CD4-positive, alpha-beta T cell treated with Interleukin-4 for 1 hour (primary cell): Measurements from ENCODE around the gene JCHAIN.
A peak's percentile ranks its signal among the peaks of the same experiment; 100 is the strongest.
"Not testable (repeated sequence)": the region's sequence is repeated elsewhere in the genome, so short reads cannot be mapped to it uniquely, and the experiment has no call there.

Source experiments
- DNase-seq, 2 donors: peaks; one replicate each; pipeline ENCODE4 v3.0.0-alpha.2; 2020 to 2022

Gene JCHAIN

DNA sequence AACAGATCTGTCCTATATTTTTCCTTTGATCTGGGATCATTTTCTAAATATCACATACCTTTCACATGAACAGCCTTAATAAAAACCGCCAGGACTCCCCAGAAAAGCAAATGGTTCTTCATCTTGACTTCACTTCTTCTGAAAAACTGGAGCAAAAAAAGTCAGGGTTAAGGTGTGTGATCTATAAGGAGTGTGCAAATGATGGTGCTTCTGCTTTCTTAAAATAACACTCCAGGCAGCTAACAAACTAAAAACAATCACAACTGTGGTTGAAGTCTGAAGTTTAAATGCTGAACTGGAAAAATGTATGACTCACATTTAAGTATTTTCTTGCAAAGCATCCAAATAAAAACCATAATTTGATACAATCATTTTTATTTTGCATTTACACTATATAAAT lies at the start of gene JCHAIN:
TSS of gene JCHAIN (minus strand) at position 140 of the 400 bp plus-strand sequence. CDS start at position 122, 18 bp downstream.
- no peak for DNase-seq

DNA sequence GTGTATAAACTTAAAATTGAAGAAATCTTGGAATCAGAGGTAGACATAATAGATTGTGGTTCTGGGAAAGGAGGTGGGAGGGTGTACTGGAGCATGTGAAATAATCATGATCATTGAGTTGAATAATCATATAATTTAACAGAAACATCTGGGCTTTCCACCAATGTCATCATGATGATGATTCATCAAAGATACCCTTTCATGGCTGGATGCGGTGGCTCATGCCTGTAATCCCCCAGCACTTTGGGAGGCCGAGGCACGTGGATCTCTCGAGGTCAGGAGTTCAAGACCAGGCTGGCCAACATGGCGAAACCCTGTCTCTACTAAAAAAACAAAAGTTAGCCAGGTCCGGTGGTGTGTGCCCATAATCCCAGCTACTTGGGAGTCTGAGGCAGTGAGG lies 48.8 kb upstream of the JCHAIN start:
- DNase-seq = peak in 1 of 2 donors; percentile 63

DNA sequence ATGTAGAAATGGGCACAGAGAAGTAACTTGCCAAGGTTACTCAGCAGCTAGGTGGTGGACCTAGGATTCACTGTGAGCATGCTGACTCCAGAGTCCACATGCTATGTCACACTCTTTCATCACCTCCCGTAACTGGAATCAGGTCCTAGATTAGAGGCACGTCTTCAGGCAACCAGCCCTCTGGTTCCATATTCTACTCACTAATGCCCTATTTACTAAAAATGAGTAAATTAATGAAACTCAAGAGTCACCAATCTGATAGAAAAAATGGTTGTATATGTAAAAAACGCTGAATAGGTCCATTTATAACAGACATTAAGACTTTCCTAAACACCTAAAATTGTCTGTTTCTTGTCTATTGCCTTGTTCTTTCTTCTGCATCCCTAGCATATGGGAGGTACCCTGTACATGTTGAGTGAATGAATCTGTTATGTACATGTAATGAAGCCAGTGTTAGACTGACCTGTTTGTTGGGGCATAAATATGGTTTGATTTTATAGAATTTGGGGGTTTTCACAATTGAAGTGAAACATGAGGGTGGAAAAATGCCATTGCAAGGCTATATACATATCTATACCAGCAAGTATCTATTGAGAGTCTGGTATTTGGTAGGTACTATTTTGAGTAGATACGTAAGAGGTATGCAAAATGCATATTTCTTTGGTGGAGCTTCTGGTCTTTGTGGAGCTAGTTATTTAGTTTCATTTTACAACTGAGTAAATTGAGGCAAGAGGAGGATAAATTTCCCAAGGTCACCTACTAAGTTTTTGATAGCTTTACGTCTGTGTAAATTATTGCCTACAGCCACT lies 48.0 kb upstream of the JCHAIN start:
- DNase-seq = peak in 1 of 2 donors; percentile 36

DNA sequence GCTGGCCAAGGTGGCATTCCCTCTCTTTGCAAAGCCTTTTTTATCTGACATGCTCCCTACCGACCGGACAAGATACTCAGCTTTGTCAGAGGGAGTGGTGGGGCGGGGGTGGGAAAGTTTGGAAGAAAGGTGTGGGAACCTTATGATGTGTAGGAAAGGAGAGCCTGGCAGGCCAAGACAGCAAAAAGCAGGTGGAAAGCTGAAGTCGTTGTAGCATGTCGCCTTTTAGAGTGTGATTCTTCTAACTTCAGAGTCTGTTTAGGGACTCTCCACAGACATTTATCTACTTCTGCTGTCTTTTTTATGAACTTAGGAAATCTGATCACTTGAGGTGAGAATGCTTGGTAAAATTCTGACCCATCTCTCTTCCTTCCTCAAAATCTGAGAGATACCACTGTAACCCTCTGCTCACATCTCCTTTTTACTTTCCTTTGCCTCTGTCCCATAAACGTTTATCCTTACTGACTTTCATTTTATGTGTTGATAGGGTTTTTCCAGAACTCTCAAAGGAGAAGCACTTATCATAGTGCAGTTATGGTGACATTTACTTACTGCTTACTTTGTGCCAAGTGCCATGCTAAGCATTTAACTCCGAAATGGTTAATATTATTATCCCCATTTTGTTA lies 47.3 kb upstream of the JCHAIN start:
- no peak for DNase-seq

DNA sequence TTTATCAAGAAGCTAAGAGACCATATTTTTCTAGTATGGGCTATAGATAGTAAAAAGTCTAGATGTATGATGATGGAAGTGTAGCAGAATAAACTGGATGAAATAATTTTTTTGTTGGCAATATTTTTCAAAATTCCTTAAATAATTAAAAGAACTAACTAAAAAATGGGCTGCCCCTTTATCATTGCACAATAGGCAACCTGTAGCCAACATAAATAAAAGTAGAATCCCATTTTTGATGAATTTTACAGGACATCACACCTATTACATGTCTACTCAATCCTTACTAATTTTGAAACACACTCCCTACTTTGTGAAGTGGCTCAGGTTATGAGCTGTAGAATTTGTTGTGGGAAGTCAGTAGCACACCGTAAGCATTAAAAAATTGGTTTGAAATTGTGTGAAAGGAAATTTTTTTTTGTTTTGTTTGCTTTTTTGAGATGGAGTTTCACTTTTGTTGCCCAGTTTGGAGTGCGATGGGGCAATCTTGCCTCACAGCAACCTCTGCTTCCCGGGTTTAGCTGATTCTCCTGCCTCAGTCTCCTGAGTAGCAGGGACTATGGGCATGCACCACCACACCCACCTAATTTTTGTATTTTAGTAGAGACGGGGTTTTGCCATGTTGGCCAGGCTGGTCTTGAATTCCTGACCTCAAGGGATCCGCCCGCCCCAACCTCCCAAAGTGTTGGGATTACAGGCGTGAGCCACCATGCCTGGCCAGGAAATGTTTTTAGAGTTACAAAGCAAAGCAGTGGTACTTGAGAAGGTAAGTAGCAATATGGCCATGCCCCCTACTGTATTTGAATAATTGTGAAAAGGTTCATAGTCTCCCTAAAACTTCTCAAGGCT lies 46.5 kb upstream of the JCHAIN start:
- no peak for DNase-seq

- no peak for DNase-seq
These were observed 45.8 kb upstream of the JCHAIN start for GRCh38 chr4:70712150-70712549.

- no peak for DNase-seq
These were observed 45.3 kb upstream of the JCHAIN start for GRCh38 chr4:70711599-70711998.

DNA sequence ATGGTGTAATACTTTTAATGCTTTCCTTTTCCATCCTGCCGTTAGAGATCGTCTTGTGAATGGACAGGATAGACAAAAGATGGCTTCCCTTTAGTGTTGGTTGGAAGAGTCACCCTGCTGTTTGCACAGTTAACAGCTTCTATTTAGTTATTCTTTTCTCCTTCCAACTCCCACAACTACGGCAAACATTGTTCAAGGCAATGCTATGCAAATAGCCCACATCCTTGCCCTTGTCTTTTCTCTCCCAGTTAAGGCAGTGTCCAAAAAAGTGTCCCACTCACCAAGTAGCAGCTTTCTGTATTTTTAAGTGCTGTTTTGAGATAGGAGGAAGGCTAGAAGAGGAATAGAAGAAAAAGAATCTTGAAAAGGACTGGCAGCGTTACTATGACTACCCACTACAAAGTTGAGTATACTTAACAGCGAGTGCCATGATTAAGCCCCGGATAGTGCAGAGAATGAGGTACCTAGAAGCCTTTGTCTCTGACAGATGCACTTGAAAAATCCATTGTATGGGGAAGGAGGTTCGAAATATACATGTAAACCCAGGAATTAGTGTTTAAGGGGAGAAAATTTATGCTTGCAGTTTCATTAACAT lies 43.4 kb upstream of the JCHAIN start:
- DNase-seq = no peak

DNA sequence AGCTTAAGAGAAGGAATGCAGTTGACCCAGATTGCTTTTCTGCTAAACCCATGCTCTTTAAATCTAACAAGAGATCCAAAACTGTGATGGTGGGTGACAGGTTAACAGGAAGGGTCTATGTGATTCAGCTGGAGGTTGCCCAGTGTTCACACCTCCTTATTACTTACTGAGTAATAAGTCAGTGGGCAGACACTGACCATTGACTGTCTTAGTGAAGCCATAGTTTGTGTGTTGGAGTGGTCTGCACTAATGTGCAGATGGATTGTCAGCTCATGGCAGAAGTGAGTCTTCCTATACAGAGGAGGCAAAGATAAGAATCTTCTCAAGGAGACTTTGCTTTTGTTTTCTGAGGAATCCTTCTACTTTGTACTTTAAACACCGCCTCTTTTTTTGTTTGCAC lies 40.2 kb upstream of the JCHAIN start:
- DNase-seq = peak in 1 of 2 donors; percentile 18

DNA sequence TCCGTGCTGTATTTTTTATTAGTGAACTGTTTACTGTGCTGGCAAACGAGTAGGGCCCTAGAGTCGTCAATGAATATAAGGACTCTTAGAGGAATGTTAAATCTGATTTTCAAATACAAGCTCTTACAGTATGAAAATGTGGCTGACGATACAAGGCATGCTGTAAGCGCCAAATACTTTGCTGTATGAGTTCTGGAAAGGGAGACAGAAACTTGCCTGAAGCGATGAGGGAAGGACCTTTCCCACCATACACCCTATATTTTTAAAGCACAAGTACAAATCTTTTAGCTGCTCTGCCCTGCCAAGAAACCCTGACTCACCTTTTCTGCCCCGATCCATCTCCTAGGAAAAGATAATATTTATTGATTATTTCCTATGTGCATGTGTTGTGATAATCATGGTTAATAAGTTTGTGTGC lies 39.7 kb upstream of the JCHAIN start:
- no peak for DNase-seq

DNA sequence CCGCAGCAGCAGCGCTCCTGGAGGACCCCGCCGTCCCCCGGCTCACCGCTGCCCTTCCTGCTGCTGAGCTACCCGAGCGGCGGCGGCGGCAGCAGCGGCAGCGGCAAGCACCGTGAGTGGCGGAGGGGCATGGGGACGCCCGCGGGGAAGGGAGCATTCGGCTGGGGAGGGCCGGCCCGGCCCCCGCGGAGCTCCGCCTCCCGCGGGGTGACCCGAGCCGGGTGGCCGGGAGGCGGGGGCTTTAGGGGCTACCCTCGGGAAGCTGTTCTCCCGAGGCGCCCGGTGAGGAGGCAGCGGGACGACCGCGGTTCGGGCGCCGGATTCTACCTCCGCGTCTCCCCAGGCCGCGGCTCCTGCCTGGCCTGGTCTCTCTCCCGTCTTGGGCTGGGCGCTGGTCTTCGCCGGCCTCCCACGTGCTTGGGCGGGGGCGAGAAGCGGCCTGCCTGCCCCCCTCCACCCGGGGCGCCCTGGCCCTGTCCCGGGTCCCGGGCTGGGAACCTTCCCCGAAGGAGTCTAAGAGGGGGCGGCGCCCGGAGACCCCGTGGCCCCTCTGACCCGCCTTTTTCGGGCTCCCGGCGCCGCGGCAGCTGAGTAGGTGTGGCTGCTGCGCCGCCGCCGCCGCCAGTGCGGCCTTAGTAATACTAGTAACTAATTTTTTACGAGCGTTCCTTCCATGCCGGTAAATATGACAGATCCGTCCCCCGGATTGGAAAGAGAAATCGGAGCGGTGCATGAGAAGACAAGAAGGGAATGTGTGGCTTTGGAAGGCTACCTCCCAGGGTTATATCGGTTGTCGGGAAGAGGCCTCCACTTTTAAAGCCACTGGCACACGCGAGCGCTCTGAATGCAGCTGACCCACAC lies 39.1 kb upstream of the JCHAIN start:
- DNase-seq = peak; percentile 74 to 78

DNA sequence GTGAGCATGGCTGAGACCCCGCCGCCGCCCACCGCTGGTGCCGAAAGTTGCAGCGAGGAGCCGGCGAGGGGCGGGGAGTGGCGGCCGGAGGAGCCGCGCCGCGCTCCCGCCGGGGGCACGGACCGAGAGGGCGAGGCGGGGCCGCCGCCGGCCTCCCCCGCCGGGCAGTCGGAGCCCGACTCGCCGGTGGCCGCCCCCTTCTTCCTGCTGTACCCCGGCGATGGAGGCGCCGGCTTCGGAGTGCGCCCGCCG lies 38.5 kb upstream of the JCHAIN start:
- DNase-seq = no peak

DNA sequence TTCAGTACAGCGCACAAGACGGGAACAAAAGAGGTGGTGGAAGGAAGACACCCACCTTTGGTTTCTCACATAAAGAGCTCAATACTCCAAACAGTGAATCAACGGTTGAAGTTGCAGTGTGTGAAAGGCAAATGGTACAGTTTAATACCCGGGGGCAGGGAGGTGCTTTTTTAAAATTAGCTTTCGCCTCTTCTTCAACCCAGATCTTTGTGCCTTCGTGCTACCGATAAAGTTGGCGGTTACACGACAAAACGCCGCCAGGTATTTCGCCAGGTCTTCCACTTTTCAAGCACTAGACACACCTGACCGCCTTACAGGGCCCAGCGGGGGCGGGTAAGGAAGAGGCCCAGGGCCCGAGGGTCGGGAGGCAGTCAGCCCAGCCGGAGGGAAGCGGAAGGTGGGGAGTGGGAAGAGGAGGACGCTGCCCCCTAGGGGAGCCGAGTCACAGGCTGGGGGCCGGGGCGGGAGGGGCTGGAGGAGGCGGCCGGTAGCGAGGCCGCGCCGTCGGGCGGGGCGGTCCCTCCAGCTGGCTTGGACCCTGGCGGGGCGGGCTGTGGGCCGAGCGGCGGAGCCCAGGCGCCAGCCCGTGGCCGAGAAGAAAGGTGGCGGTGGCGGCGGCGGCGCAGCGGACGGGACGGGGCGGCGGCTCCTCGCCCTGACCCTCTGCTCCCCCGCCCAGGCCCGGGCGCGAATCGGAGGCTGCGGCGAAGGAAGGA lies 38.1 kb upstream of the JCHAIN start:
- peak; percentile 64 for DNase-seq

DNA sequence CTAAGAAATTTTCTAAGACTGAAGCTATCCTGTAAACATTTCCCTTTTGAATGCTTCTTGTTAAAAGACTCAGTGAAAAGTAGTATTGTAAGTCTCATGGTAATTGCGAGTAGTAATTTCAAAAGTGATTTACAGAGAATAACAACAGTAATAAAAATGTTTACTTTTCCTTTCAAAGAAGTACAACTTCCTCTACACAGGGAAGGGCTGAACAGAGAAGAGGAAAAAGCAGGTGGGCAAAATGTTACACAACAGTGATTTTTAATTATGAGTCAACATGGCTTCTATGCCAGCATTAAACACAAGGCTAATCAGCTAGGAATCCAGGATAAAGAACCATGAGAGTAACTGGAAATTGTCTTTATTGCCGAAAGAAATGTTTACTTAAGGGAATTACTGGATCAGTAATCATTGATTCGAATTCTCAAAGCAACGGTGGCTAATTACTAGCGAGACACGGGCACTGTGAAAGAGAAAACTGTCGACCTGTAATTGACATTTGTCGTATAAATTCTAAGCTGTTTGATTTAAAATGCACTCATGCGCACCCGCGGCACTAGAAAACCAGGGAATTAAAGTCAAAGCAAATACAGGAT lies 37.4 kb upstream of the JCHAIN start:
- DNase-seq = no peak

DNA sequence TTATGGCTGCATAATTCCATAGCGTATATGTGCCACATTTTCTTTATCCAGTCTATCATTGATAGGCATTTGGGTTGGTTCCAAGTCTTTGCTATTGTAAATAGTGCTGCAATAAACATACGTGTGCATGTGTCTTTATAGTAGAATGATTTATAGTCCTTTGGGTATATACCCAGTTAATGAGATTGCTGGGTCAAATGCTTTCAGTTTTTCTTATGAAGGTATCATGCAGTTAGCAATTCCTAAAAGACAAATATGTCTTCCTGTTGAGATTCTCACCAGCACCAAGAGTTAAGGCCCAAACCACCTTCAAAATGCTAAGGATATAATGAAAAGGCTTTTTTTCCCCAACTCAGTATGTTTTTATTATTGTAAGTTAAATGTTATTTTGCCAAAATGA lies 36.3 kb upstream of the JCHAIN start:
- not testable (repeated sequence) for DNase-seq

- no peak for DNase-seq
These were observed 35.0 kb upstream of the JCHAIN start for GRCh38 chr4:70701271-70701670.

DNA sequence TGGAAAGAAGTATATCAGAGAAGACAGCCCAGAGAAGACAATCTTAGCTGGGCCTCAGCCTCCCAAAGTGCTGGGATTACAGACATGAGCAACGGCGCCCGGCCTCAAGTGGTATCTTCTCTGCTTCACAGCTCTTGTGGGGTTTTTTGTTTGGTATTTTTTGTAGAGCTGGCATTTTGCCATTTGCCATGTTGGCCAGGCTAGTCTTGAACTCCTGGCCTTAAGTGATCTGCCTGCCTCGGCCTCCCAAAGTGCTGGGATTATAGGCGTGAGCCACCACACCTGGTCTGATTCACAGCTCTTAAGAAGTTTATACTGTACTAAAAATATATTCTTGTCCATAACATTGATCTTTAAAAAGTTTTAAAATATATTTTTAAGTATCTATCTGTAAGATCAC lies 34.4 kb upstream of the JCHAIN start:
- no peak for DNase-seq

- not testable (repeated sequence) for DNase-seq
These were observed 32.1 kb upstream of the JCHAIN start for GRCh38 chr4:70698435-70698834.

- not testable (repeated sequence) for DNase-seq
These were observed 28.3 kb upstream of the JCHAIN start for GRCh38 chr4:70694633-70695032.

GRCh38 chr4:70691661-70692060 lies 25.4 kb upstream of the JCHAIN start:
- DNase-seq = no peak

DNA sequence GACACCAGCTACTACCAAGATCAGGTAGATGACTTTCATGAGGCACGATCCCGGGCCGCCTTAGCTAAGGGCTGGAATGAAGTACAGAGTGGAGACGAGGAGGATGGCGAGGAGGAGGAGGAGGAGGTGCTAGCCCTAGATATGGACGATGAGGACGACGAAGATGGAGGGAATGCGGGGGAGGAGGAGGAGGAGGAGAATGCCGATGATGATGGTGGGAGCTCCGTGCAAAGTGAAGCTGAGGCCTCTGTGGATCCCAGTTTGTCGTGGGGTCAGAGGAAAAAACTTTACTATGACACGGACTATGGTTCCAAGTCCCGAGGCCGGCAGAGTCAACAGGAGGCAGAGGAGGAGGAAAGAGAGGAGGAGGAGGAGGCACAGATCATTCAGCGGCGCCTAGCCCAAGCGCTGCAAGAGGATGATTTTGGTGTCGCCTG lies 22.5 kb upstream of the JCHAIN start:
- peak in 1 of 2 donors; percentile 8 for DNase-seq
